GM21723 (cell line): ENCODE measurements around the gene WNT6.

Experiments
- ATAC-seq: cut with Tn5 transposase; IDR thresholded peaks from one replicate; pipeline ENCODE4 v1.9.1; 2021; ENCODE audit warnings: mild to moderate bottlenecking, moderate library complexity; ENCODE audit not compliant: unreplicated experiment

WNT6 gene

DNA sequence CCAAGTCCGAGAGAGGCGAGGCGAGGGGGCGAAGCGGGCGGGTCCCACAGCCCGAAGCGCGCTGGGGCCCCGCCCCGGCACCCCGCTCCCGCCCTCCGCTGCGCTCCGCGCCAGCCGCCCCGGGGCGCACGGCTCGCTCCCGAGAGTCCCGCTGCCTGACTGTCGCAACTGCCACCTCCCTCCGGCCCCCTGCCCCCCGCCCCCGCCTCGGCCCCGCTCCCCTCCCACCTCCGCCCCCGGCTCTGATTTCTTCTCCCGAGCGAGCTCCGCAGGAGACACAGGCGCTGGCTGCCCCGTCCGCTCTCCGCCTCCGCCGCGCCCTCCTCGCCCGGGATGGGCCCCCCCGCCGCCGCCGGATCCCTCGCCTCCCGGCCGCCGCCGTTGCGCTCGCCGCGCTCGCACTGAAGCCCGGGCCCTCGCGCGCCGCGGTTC, at the start of gene WNT6:
Gene WNT6 (plus strand): TSS at position 250 of the 432 bp plus-strand sequence. CDS start 233 bp downstream, outside the sequence.
- ATAC-seq: no peak

DNA sequence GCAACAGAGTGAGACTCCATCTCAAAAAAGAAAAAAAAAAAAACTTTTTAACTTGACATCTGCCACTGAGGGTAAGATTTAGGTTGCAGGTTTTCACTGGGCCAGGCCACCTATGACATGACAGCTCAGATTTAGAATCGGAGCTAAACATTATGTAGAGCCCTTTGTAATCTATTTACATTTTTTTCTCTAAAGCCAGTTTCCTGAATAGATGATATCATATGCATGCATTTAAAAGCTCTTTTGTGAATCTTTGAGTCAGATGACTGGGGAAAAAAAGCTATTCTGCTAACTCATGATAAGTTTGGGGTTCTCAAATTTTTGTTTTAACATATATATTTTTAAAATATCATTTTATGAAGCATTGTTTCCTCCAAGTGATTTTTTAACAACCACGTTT, 49.3 kb upstream of the WNT6 start:
- no peak for ATAC-seq

DNA sequence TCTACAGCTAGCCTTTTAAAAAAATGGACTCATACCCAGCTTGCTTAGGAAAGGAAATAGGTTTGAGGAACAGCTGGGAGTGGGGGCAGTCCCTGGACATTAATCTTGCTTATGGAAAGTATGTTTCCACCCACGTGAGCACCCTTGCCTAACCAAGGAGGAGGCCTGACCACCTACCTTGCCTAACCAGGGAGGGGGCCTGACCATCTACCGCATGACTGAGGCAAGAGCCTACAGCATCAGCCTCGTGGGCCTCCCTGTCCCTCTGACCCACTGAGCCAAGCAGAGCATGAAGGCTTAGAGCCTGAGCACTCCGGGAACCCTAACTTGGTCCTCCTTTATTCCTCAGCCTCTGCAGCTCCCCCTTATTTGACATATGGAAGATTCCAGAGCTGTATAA, 48.2 kb upstream of the WNT6 start:
- ATAC-seq: no peak

DNA sequence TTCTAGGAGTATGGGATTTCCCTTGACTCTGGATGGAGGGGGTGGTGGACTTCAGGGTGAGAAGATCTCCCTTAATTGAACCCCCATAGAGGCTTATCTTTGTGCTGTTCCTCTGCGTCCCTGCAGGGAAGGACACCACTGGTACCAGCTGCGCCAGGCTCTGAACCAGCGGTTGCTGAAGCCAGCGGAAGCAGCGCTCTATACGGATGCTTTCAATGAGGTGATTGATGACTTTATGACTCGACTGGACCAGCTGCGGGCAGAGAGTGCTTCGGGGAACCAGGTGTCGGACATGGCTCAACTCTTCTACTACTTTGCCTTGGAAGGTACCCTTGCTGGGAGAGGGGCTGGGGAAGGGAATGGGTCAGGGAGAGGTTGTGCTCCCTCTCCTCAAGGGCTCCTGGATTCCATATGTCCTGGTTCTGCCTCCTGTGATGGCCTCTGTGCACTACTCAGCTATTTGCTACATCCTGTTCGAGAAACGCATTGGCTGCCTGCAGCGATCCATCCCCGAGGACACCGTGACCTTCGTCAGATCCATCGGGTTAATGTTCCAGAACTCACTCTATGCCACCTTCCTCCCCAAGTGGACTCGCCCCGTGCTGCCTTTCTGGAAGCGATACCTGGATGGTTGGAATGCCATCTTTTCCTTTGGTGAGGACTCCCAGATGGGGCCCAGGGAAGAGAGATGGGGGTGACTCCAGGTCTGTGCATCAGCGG, 47.3 kb upstream of the WNT6 start:
- no peak for ATAC-seq

DNA sequence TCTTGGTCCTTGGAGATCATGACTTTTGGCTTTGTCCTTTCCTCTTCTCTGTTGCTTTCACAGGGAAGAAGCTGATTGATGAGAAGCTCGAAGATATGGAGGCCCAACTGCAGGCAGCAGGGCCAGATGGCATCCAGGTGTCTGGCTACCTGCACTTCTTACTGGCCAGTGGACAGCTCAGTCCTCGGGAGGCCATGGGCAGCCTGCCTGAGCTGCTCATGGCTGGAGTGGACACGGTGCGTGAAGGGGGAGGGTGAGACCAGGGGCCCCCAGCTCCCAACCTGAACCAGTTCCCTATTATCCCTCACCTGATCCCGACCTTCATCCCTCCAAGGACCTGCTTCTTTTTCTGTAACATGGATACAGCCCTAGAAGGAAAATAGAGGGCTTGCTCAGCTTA, 46.7 kb upstream of the WNT6 start:
- no peak for ATAC-seq

DNA sequence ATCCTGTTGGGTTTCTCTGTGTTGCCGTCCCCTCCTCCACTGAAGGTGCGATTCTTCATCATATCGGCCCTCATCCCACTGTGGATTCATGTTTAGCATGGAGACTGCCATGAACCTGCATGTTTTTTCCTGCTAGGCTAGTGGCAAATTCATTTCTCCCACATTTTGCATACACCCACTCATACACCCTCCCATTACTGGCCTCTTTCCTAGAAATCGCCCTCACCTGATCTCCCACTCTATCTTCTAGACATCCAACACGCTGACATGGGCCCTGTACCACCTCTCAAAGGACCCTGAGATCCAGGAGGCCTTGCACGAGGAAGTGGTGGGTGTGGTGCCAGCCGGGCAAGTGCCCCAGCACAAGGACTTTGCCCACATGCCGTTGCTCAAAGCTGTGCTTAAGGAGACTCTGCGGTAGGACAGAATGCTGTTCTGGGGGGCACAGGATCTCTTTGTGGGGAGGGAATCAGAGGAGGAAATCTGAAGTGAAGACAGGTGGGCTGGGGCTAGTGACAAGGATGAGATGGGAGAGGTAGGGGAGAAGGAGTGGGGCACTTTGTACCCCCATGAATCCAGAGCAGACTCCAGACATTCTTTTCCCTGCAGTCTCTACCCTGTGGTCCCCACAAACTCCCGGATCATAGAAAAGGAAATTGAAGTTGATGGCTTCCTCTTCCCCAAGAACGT, 45.7 kb upstream of the WNT6 start:
- ATAC-seq: no peak

DNA sequence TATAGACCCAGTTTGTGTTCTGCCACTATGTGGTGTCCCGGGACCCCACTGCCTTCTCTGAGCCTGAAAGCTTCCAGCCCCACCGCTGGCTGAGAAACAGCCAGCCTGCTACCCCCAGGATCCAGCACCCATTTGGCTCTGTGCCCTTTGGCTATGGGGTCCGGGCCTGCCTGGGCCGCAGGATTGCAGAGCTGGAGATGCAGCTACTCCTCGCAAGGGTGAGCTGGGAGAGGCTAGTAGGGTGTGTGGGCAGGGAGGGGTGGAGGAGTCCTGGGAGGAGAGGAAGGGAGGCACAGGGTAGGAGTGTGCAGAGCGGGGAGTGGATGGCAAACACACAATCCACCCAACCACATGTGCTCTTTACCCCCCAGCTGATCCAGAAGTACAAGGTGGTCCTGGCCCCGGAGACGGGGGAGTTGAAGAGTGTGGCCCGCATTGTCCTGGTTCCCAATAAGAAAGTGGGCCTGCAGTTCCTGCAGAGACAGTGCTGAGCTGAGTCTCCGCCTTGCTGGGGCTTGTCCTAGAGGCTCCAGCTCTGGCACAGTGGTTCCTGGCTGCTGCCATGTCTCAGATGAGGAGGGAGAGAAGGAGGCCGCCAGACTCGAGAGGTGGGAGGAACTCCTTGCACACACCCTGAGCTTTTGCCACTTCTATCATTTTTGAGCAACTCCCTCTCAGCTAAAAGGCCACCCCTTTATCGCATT, 44.9 kb upstream of the WNT6 start:
- no peak for ATAC-seq

DNA sequence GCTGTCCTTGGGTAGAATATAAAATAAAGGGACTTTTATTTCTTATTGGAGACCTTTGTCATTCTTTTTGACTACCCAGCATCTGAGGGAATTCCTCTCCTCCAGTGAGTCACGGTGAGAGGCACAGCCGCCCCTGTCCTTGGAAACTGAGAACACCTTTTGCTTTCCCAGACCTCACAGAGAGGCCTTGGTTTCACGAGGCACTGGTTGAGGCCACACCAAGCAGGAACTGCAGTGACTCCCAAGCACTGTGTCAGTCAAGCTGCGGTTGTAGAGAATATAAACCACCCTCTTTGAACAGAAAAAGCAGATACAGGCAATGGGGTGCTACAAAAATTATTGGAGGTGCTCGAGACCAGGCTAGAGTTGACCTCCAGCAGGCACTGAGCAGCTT, 44.4 kb upstream of the WNT6 start:
- no peak for ATAC-seq

DNA sequence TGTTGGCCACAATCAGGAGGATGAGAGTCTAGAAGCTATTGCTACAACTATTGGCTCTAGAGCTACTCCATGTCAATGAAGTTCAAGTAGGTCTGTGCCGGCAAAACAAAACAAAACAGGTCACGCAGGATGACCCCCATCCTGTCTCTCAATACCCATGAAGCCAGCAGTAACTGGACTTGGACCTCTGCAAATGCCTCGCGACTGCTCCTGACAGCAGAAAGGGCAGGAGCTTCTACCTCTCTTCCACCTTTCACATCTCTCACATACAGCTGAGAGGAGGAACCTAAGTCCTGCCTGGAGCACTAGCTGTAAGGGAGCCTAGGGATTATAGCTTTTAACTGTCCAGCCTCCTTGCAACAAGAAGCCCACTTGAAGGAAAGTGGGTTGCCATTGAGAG, 44.0 kb upstream of the WNT6 start:
- no peak for ATAC-seq

DNA sequence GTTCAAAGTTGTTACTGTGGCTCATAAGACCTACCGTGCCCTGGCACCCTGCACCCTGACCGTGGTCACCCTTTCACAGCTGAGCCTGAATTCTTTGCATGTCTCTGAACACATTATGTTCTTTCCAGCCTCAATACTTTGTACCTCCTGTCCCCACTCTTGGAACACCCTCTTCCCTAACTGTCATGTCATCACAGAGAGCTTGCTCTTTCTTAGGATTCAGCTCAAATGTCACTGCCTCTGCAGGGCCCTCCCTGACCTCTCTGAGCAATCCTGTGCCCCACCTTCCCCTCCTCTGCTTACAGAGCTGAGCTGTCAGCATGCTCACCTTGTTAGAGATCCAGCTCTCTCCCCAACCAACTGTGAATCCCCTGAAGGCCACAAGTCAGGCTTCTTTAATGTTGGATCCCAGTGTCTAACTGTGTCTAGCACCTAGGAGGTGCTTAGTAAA, 43.0 kb upstream of the WNT6 start:
- ATAC-seq: no peak

DNA sequence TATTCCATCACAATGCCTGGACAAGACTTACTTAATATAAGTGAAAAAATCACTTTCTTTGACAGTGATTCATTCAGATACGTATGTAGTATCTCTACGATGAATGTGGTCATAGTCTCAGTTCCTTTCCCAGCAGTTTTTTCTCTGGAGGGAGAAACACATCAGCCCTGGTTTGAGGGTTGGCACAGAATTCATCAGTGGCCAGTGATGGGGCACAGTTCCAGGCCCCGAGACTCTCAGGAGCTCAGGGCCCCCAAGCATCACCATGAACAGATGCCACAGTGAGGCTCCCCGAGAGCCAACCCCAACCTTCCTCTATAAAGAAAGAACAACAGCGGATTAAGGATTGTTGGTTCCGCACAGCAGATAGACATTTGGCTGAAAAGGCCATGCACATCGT, 40.5 kb upstream of the WNT6 start:
- ATAC-seq: no peak

DNA sequence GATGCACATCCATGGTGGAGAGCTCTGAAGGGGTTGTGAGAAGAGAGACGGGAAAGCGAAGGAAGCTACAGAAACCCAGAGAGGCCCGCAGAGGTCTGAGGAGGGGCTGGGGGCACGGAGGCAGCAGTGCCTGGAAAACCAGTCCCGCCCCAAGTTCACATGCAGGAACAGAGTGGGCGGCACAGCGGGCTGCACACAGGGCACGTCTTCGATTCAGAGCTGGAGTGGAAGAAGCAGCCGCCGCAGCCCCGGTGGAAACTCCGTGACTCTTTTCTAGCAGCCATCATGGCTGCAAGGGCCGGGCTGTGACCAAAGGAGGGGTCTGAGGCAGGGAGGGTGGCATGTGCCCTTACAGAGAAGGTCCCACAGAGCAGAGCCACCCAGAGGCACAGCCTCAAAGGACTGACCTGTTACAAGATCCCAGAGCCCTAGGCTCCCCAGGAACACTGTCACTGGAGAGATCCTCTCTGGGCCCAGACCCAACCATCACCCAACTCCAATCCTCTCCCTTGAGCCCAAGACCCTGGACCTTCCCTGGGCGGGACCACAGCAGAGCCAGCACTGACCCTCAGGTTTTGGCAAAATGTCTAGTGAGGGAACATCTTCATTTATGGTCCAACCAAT, 38.7 kb upstream of the WNT6 start:
- ATAC-seq: no peak

DNA sequence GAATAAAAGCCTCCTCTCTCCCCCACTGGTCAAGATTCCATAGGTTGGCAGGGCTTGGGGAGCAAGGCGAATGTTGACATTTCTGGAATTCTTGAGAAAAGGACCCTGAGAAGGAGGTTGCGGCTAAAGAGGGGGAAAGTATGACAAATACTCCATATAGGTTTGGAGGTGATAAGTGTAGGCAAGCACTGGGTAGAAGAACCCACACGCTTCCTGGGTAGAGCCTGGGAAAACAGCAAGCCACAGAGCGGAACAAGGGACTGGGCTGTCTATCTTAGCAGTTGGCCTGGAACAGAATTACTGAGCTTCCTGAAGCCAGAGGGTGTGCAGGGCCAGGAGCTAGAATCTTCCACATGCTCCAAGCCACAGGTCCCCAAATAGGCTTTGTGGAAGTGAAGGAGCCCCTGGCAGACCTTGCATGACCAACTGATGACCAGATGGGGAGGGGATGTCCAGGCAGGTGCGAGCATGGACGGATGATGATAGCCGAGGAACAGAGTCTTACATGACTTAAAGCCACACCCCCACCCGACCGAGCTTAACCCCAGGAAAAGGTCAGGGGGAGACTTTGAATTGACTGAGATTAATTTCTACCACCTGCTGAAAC, 37.9 kb upstream of the WNT6 start:
- ATAC-seq: no peak

DNA sequence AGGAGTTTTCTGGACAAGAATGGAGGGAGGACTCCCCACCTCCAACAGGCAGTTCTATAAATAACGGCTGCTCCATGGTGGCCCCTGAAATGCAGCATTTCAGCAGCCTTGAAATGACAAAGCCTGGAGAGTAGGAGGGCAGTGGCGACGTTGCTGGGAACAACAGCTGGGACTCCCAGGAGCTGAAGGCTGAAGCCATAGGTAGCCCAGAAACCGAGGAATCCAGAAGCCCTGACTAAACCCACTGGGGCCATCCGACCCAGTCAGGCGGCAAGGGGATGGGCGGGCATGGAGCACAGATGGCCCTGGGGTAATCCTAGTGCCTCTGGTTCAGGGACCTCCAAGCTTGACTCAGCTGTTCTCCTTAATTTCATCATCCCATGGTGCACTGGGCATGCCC, 37.0 kb upstream of the WNT6 start:
- no peak for ATAC-seq

DNA sequence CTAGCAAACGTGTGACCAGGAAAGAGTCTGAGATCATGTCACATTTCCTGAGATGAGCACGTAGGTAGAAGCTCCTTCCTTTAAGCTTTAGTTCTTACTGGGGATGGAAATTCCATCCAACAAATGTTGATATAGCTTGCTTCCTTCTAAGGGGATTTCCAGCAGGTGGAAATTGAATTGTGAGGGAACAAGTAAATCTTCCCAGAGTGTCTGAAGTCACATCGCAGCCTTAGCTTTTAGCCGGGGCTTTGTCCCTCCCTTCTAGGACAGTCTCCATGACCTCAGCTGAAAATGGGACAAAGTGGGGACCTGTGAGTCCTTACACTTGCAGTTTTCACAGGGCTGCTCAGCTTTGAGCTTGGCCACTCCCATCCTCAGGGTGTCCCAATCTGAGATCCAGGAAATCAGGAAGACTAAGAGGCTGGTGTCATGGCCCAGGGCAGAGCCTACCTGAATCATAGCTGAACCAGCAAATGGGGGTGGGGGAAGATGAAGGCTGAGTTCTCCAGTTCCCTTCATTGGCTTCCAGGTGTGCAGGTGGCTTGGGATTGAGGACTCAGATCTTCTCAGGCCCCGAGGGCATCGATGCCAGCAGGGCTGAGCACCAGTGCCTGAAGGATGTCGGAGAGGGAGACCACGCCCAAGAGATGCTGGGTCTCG, 36.3 kb upstream of the WNT6 start:
- ATAC-seq: no peak

DNA sequence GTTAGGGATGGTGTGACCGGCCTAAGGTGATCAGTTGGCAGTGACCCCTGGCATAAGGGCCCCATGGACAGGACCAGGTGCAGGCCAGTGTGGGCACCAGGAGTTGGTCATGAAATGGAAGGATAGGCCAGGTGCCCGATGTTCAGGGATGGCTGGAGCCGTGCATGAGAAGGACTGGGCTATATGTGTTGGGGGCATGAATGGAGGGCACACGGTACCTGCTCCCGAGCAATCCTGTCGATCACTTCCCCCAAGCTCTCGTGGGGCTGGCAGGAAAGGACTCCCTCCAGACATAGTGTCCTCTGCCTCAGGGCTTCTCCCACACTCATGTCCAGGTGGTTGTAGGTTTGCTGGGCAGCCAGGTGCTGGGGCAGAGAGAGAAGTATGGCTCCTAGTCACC, 35.6 kb upstream of the WNT6 start:
- ATAC-seq: no peak

DNA sequence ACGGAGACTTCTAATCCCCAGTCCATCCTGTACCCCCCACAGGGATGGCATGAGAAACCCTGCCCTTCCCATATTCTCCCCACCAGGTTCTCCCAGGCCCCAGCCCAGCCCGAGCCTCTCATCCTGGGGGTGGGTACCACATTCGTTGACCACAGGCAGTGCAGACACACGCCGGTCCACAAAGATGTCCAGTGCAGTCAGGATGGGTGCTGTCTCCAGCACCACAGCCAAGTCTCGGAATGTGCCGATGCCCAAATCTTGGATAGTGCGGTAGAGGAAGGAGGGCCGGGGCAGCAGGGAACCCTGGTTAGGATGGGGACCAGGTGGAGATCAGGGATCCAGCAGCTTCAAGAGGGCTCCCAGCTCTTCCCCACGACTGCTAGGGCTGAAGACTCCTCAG, 32.8 kb upstream of the WNT6 start:
- no peak for ATAC-seq

DNA sequence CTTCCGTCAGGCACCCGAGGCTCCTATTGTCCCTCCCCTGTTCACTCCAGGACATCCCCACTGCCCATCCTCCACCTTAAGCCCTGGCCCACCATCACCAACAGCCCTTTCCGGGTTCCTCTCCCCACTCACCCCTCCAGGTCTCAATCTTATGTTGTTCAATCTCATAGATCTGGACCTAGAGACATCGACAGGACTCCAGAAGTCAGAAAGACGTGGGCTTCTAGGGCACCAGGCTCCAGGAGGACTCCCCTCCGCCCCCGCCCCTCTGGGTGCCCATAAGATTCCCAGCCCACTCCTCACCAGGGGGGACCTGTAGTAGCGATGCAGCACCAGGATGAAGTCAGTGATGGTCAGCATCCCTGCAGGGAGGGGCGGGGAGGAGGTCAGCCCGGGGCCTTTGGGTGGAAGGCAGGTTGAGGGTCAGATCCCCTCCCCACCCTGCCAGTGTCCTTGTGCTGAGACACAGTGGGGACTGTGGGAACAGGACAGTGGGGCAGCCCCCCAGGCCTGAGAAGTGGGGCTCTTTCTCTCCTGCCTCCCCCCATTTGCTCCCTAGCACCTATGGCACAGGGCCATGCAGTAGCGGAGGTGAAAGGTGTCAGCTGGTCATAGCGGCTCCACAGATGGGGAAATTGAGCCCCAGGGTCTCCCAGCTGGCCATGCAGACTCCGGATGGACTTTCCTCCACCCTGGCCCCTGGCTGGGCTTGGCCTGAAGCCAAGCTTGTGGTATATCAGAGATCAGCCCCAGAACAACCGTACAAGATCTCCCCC, 31.7 kb upstream of the WNT6 start:
- no peak for ATAC-seq

DNA sequence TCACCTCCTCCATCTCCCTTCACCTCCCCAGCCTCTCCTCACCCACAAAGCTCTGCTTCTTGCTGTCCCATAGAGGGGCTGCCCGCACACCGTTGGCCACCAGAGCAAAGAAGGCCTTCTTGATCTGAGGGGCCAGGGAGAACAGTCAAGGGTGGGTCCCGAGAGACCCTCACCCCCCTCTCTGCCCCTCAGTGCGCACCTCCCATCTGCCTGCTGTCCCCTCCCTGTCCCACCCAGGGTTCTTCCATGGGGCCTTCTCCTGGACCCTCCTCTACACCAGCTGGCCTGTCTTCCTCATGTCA, 31.2 kb upstream of the WNT6 start:
- ATAC-seq: no peak

DNA sequence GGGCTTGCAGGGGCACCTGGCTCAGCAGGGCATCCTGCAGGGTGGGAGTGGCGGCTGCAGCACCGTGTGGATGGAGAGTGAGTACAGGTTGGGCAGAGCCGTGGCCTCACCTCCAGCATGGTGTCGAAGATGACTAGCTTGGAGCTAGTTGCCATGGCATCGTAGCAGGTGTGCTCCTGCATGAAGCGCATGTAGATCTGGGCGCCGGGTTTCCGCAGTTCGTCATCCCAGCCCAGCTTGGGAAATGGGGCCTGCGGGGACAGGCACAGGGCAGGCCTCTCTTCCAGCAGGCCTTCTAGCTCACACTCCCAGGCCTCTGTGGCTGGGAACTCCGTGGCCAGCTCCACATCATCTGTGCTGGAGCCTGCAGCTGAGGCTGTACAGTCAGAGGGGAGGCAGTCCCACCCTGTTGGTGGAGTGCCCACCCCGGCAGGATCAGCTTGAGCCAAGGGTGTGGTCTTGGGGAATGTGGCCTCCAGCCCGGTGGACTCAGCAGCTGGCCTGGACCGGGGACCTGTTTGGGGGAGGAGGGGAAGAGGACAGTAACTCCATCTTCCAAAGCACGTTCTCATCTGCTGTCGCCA, 29.6 kb upstream of the WNT6 start:
- ATAC-seq: no peak
